PC-3 (cell line): ENCODE results near the gene RSF1. TPM values are rescaled to one million over a fixed set of nuclear protein-coding genes. Genes with fewer than 3 reads are reported as not detected.

Experiments
- ATAC-seq: fragments of 200-7000 bp; cut with Tn5 transposase; 2 replicates; pipeline ENCODE4 v1.9.1; 2020; ENCODE audit warnings: mild to moderate bottlenecking, moderate library complexity
- BruUV-seq: library from RNA; stranded (reverse); fragments of 400-500 nt; replicated peaks from 2 replicates; lab custom pipeline; 2021; lab: Mats Ljungman, UMichigan
- CTCF ChIA-PET: fragments of 300-600 bp; sonication (Branson Sonifier 250); formaldehyde crosslinking; loops from one replicate; lab custom pipeline; 2022; ENCODE audit warnings: antibody characterized with exemption; lab: Charles Lee
- POLR2A ChIA-PET: fragments of 300-600 bp; sonication (Branson Sonifier 250); formaldehyde crosslinking; loops from one replicate; lab custom pipeline; 2022; ENCODE audit warnings: antibody characterized with exemption; ENCODE audit not compliant: unreplicated experiment; lab: Charles Lee
- DNase-seq: peaks from one replicate; pipeline ENCODE4 v3.0.0-alpha.2; 2015
- H2AFZ ChIP-seq: fragments of 300-600 bp; sonication (generic); 2 replicates; pipeline ENCODE4 v1.6.0; 2016; ENCODE audit warnings: antibody characterized with exemption, low read length
- H3F3A ChIP-seq: fragments of 300-600 bp; sonication (generic); one replicate; pipeline ENCODE4 v1.6.0; 2017; ENCODE audit warnings: antibody characterized with exemption, low read length, control low read depth, mild to moderate bottlenecking; ENCODE audit not compliant: unreplicated experiment
- H3K27ac ChIP-seq: fragments of 300-600 bp; sonication (generic); 2 replicates; pipeline ENCODE4 v1.5.1; 2016; ENCODE audit warnings: mild to moderate bottlenecking, low read length
- H3K27me3 ChIP-seq: fragments of 300-600 bp; sonication (generic); 2 replicates; pipeline ENCODE4 v1.6.1; 2016; ENCODE audit warnings: low read length, mixed read lengths
- H3K36me3 ChIP-seq: fragments of 300-600 bp; sonication (generic); 2 replicates; pipeline ENCODE4 v1.6.1; 2016; ENCODE audit warnings: low read depth, mixed run types, low read length, mixed read lengths
- H3K4me1 ChIP-seq: fragments of 300-600 bp; sonication (generic); 2 replicates; pipeline ENCODE4 v1.5.1; 2016; ENCODE audit warnings: low read length; ENCODE audit not compliant: insufficient read depth
- H3K4me2 ChIP-seq: fragments of 300-600 bp; sonication (generic); 2 replicates; pipeline ENCODE4 v1.6.0; 2016; ENCODE audit warnings: low read length
- H3K4me3 ChIP-seq: fragments of 300-600 bp; sonication (generic); 2 replicates; pipeline ENCODE4 v1.5.1; 2016; ENCODE audit warnings: mild to moderate bottlenecking, low read length, mixed read lengths
- H3K79me2 ChIP-seq: fragments of 300-600 bp; sonication (generic); 2 replicates; pipeline ENCODE4 v1.6.1; 2017; ENCODE audit warnings: low read length, mixed read lengths
- H3K9ac ChIP-seq: fragments of 300-600 bp; sonication (generic); 2 replicates; pipeline ENCODE4 v1.6.0; 2016; ENCODE audit warnings: mild to moderate bottlenecking, low read length
- H3K9me2 ChIP-seq: fragments of 300-600 bp; sonication (generic); replicated peaks from 2 replicates; pipeline ENCODE4 v1.6.1; 2016; ENCODE audit warnings: mixed run types, low read length, mixed read lengths
- H3K9me3 ChIP-seq: fragments of 300-600 bp; sonication (generic); 2 replicates; pipeline ENCODE4 v1.6.1; 2016; ENCODE audit warnings: low read length, mixed read lengths
- H4K20me1 ChIP-seq: fragments of 300-600 bp; sonication (generic); 2 replicates; pipeline ENCODE4 v1.6.1; 2016; ENCODE audit warnings: low read length, mixed read lengths
- EZH2 ChIP-seq: fragments of 300-600 bp; sonication (generic); IDR thresholded peaks from one replicate; pipeline ENCODE4 v1.6.1; 2017; ENCODE audit warnings: antibody characterized with exemption, mild to moderate bottlenecking, low read length; ENCODE audit not compliant: unreplicated experiment
- EZH2phosphoT487 ChIP-seq: fragments of 300-600 bp; sonication (generic); IDR thresholded peaks from 2 replicates; pipeline ENCODE4 v1.6.1; 2018; ENCODE audit warnings: mild to moderate bottlenecking, antibody characterized with exemption, low read length, borderline replicate concordance
- intact Hi-C: fragments of 100-400 bp; cut with micrococcal nuclease; formaldehyde crosslinking; loops from 2 replicates; pipeline ENCODE4 v1.9.0; 2023
- total RNA-seq: library from RNA; depleted of rRNA; stranded (reverse); fragments of >200 nt; gene quantifications from 2 replicates; pipeline ENCODE4 v1.2.3, GENCODE V29; 2014
- TF ChIP-seq, protein P1 (sequence below): fragments of 300-600 bp; sonication (generic); conservative IDR thresholded peaks from 2 replicates; pipeline ENCODE4 v1.5.1; 2017; ENCODE audit warnings: antibody characterized with exemption, low read depth, mild to moderate bottlenecking, low read length

RSF1 gene
- total RNA-seq, 1 experiment from 2014 or later: 30.0 TPM

GRCh38 chr11:77799338-77799737 lies 21.2 kb downstream of the RSF1 start:
- no peak for ATAC-seq
- peaks cover 3% of the 10 kb centered on the region; the same call in 1 of the 2 replicates for H4K20me1 ChIP-seq

GRCh38 chr11:77793972-77794371 lies 26.6 kb downstream of the RSF1 start:
- Histone ChIP-seq H3F3A (no peaks in the 10 kb centered on the region), H3K36me3 (no peaks in the 10 kb centered on the region), H3K9ac (no peak overlapping the region), H3K4me3 (no peak overlapping the region), H3K9me2 (no peaks in the 10 kb centered on the region), H2AFZ (no peak overlapping the region), H3K9me3 (no peaks in the 10 kb centered on the region), H3K4me2 (no peak overlapping the region), H3K4me1 (no peaks in the 10 kb centered on the region), H3K27me3 (no peaks in the 10 kb centered on the region), H3K27ac (no peak overlapping the region), H3K79me2 (peaks cover 96% of the 10 kb centered on the region), H4K20me1 (0 out of 2 replicates have a peak, but pooled peaks cover 12% of the 10 kb centered on the region)
- ChIA-PET CTCF (no interaction called here), POLR2A (no interaction called here)
- intact Hi-C loops: no loop called here
- DNase-seq (no peak), ATAC-seq (no peak)
- TF ChIP-seq, protein P1, sequence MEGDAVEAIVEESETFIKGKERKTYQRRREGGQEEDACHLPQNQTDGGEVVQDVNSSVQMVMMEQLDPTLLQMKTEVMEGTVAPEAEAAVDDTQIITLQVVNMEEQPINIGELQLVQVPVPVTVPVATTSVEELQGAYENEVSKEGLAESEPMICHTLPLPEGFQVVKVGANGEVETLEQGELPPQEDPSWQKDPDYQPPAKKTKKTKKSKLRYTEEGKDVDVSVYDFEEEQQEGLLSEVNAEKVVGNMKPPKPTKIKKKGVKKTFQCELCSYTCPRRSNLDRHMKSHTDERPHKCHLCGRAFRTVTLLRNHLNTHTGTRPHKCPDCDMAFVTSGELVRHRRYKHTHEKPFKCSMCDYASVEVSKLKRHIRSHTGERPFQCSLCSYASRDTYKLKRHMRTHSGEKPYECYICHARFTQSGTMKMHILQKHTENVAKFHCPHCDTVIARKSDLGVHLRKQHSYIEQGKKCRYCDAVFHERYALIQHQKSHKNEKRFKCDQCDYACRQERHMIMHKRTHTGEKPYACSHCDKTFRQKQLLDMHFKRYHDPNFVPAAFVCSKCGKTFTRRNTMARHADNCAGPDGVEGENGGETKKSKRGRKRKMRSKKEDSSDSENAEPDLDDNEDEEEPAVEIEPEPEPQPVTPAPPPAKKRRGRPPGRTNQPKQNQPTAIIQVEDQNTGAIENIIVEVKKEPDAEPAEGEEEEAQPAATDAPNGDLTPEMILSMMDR: no peak
- TF ChIP-seq EZH2 (no peak), EZH2phosphoT487 (no peak)
- no TSS peak for BruUV-seq

More at GRCh38 chr11:77799338-77799737, 21.2 kb downstream of the RSF1 start:
- Histone ChIP-seq H3K9ac (no peak overlapping the region), H2AFZ (no peak overlapping the region), H3K4me3 (no peak overlapping the region), H3K27me3 (no peaks in the 10 kb centered on the region), H3K4me2 (no peak overlapping the region), H3F3A (no peaks in the 10 kb centered on the region), H3K9me3 (no peaks in the 10 kb centered on the region), H3K36me3 (no peaks in the 10 kb centered on the region), H3K4me1 (no peaks in the 10 kb centered on the region), H3K27ac (no peak overlapping the region), H3K9me2 (no peaks in the 10 kb centered on the region), H3K79me2 (peaks cover 77% of the 10 kb centered on the region)
- no peak for DNase-seq
- TF ChIP-seq, protein P1: no peak
- TF ChIP-seq EZH2 (no peak), EZH2phosphoT487 (no peak)
- intact Hi-C loops: no loop called here
- no TSS peak for BruUV-seq
- CTCF ChIA-PET: no interaction called here
- POLR2A ChIA-PET: no interaction called here

DNA sequence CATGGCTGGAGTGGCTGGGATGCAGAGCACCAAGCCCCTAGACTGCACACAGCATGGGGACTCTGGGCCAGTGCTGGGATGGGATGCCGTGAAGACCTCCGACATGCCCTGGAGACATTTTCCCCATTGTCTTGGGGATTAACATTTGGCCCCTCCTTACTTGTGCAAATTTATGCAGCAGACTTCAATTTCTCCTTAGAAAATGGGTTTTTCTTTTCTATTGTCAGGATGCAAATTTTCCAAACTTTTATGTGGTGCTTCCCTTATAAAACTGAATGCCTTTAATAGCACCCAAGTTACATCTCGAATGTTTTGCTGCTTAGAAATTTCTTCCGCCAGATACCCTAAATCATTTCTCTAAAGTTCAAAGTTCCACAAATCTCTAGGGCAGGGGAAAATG lies 29.2 kb downstream of the RSF1 start:
- CTCF ChIA-PET: no interaction called here
- Histone ChIP-seq H3K79me2 (peaks cover 97% of the 10 kb centered on the region), H3K27ac (no peak overlapping the region), H3F3A (no peaks in the 10 kb centered on the region), H3K27me3 (no peaks in the 10 kb centered on the region), H3K9me3 (no peaks in the 10 kb centered on the region), H2AFZ (no peak overlapping the region), H3K9me2 (no peaks in the 10 kb centered on the region), H3K36me3 (no peaks in the 10 kb centered on the region), H3K4me2 (no peak overlapping the region), H3K4me1 (no peaks in the 10 kb centered on the region), H3K9ac (no peak overlapping the region), H4K20me1 (peaks cover 23% of the 10 kb centered on the region), H3K4me3 (no peak overlapping the region)
- no TSS peak for BruUV-seq
- POLR2A ChIA-PET: no interaction called here
- TF ChIP-seq, protein P1: no peak
- TF ChIP-seq EZH2phosphoT487: no peak
- TF ChIP-seq EZH2: no peak
- intact Hi-C loops: no loop called here
- DNase-seq: no peak
- no peak for ATAC-seq
